HG02588 (cell line): ENCODE data around the gene UBE2E1.
"Not testable (repeated sequence)": the region's sequence is repeated elsewhere in the genome, so short reads cannot be mapped to it uniquely, and the experiment has no call there.

ENCODE experiments used
- ATAC-seq: cut with Tn5 transposase; IDR thresholded peaks from one replicate; pipeline ENCODE4 v1.9.1; 2021; ENCODE audit warnings: mild to moderate bottlenecking, moderate library complexity; ENCODE audit not compliant: unreplicated experiment

UBE2E1 gene

GRCh38 chr3:23840521-23840920 is 34.8 kb downstream of the UBE2E1 start:
- ATAC-seq: no peak

- no peak for ATAC-seq
These were observed 38.1 kb downstream of the UBE2E1 start for GRCh38 chr3:23843869-23844268.

- ATAC-seq: no peak
These were observed 39.8 kb downstream of the UBE2E1 start for GRCh38 chr3:23845326-23846216.

- not testable (repeated sequence) for ATAC-seq
These were observed 43.7 kb downstream of the UBE2E1 start for GRCh38 chr3:23849462-23849861.

GRCh38 chr3:23856286-23856685 is 50.5 kb downstream of the UBE2E1 start:
- ATAC-seq: no peak

GRCh38 chr3:23859012-23859743 is 53.4 kb downstream of the UBE2E1 start:
- no peak for ATAC-seq

- ATAC-seq: no peak
These were observed 54.2 kb downstream of the UBE2E1 start for GRCh38 chr3:23859839-23860382.

- ATAC-seq: no peak
These were observed 55.9 kb downstream of the UBE2E1 start for GRCh38 chr3:23861689-23862088.

GRCh38 chr3:23863060-23863459 is 57.3 kb downstream of the UBE2E1 start:
- no peak for ATAC-seq

GRCh38 chr3:23864931-23865330 is 59.2 kb downstream of the UBE2E1 start:
- no peak for ATAC-seq

GRCh38 chr3:23865595-23866396 is 60.0 kb downstream of the UBE2E1 start:
- ATAC-seq: peak; percentile 82

- no peak for ATAC-seq
These were observed 61.6 kb downstream of the UBE2E1 start for GRCh38 chr3:23867400-23867799.

GRCh38 chr3:23867838-23868237 is 62.1 kb downstream of the UBE2E1 start:
- ATAC-seq: no peak

- no peak for ATAC-seq
These were observed 64.4 kb downstream of the UBE2E1 start for GRCh38 chr3:23869977-23870662.

GRCh38 chr3:23870663-23871043 is 64.9 kb downstream of the UBE2E1 start:
- ATAC-seq: not testable (repeated sequence)

GRCh38 chr3:23871361-23871760 is 65.6 kb downstream of the UBE2E1 start:
- ATAC-seq: not testable (repeated sequence)

GRCh38 chr3:23872330-23872729 is 66.6 kb downstream of the UBE2E1 start:
- no peak for ATAC-seq

- no peak for ATAC-seq
These were observed 68.2 kb downstream of the UBE2E1 start for GRCh38 chr3:23873941-23874340.

- ATAC-seq: no peak
These were observed 68.8 kb downstream of the UBE2E1 start for GRCh38 chr3:23874359-23875112.
